DMS53 treated with DMSO at 0.1 percent for 48 hours (cell line): Measurements from ENCODE around the gene LHFPL2.
"Not testable (repeated sequence)": the region's sequence is repeated elsewhere in the genome, so short reads cannot be mapped to it uniquely, and the experiment has no call there.

Source experiments
- DNase-seq: peaks from one replicate; lab custom pipeline; 2025; ENCODE audit not compliant: unreplicated experiment; lab: John Stamatoyannopoulos, UW

LHFPL2 gene

GRCh38 chr5:78473751-78474150 is 174.8 kb downstream of the LHFPL2 start:
- no peak for DNase-seq

GRCh38 chr5:78472469-78473106 is 176.0 kb downstream of the LHFPL2 start:
- no peak for DNase-seq

- DNase-seq: no peak
These were observed 176.7 kb downstream of the LHFPL2 start for GRCh38 chr5:78471896-78472295.

GRCh38 chr5:78467752-78468357 is 180.7 kb downstream of the LHFPL2 start:
- peak; percentile 51 for DNase-seq

DNA sequence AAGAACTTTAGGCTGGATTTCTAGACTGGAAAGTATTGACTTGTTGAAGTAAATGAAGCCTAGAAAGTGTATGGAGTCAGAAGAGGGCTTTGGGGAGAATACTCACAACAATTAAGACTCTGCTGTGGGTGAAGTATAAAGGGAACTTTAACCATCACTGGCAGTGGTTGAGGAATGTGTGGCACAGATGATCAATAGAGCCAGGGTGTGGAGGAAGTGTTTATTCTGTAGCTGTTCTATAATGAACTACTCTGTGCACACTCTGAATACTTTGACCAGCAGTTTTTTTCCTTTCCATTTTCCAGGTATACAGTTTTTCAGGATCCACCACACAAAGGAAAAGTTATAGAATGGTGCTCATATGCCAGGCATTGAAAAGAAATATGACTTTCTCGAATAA is 181.4 kb downstream of the LHFPL2 start:
- DNase-seq: no peak

DNA sequence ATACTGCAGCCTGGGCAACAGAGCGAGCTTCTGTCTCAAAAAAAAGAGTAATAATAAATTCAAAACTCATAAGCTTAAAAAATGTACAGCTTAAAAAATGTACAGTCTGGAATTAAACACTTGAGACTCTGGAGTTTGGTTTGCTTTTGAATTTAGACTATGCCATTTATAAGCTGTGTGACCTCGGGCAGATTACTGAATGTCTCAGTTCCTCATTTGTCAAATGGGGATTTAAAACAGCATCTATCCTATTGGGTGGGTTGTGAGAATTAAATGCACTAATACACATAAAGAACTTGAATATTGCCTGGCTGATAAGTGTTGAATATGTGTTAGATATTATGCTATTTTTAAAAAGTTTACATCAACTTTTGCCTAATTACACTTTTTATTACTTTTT is 189.7 kb downstream of the LHFPL2 start:
- no peak for DNase-seq

DNA sequence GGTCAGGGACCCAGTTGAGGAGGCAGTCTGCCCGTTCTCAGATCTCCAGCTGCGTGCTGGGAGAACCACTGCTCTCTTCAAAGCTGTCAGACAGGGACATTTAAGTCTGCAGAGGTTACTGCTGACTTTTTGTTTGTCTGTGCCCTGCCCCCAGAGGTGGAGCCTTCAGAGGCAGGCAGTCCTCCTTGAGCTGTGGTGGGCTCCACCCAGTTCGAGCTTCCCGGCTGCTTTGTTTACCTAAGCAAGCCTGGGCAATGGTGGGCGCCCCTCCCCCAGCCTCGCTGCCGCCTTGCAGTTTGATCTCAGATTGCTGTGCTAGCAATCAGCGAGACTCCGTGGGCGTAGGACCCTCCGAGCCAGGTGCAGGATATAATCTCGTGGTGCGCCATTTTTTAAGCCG is 191.1 kb downstream of the LHFPL2 start:
- not testable (repeated sequence) for DNase-seq

- DNase-seq: no peak
These were observed 199.5 kb downstream of the LHFPL2 start for GRCh38 chr5:78449103-78449502.

DNA sequence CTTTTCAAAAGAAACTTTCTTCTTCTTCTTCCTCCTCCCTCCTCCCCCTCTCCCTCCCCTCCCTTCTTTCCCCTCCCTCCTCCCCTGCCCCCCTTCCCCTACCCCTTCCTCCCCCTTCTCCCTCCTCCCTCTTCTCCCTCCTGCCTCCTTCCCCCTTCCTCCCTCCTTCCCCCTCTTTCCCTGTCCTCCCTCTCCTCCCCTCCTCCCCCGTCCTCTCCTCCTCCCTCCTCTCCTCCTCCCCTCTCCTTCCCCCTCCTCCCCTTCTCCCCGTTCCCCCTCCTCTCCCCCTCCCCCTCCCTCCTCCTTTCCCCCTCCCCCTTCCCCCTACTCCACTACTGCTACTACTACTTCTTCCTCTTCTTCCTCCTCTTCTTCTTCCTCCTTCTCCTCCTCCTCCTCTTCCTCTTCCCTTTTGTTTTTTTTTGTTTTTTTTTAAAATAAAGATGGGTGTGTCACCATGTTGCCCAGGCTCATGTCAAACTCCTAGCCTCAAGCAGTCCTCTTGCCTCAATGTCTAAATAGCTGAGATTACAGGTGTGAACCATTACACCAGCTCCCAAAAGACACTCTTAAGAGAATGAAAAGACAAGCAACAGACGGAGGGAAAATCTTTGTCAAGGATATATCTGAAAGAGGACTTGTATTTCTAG is 200.7 kb downstream of the LHFPL2 start:
- DNase-seq: no peak
